ENCODE results near the gene INTS11.

The INTS11 gene

GRCh38 chr1:1299686-1300351 lies 24.6 kb downstream of the INTS11 start:
- H3K4me3 Mint-ChIP-seq: no peak overlapping the region
- no peaks in the 10 kb centered on the region for H3K27me3 Mint-ChIP-seq
- no peaks in the 10 kb centered on the region for H3K9me3 Mint-ChIP-seq
- H3K27ac Mint-ChIP-seq: no peak overlapping the region
- H3K36me3 Mint-ChIP-seq (ENCODE audit: low read depth): no peaks in the 10 kb centered on the region
- H3K4me1 Mint-ChIP-seq (ENCODE audit: low read depth): no peaks in the 10 kb centered on the region

GRCh38 chr1:1298861-1299685 lies 25.4 kb downstream of the INTS11 start:
- no peak overlapping the region for H3K4me3 Mint-ChIP-seq
- no peak overlapping the region for H3K27ac Mint-ChIP-seq
- no peaks in the 10 kb centered on the region for H3K36me3 Mint-ChIP-seq (ENCODE audit: low read depth)
- H3K9me3 Mint-ChIP-seq: no peaks in the 10 kb centered on the region
- no peaks in the 10 kb centered on the region for H3K27me3 Mint-ChIP-seq
- H3K4me1 Mint-ChIP-seq (ENCODE audit: low read depth): no peaks in the 10 kb centered on the region

- no peaks in the 10 kb centered on the region for H3K9me3 Mint-ChIP-seq
- no peak overlapping the region for H3K4me3 Mint-ChIP-seq
- H3K27ac Mint-ChIP-seq: no peak overlapping the region
- H3K4me1 Mint-ChIP-seq (ENCODE audit: low read depth): no peaks in the 10 kb centered on the region
- no peaks in the 10 kb centered on the region for H3K27me3 Mint-ChIP-seq
- no peaks in the 10 kb centered on the region for H3K36me3 Mint-ChIP-seq (ENCODE audit: low read depth)
Measured at GRCh38 chr1:1297802-1298424, 26.5 kb downstream of the INTS11 start.

GRCh38 chr1:1296070-1297061 lies 28.1 kb downstream of the INTS11 start:
- Mint-ChIP-seq H3K27ac (no peak overlapping the region), H3K9me3 (no peaks in the 10 kb centered on the region), H3K4me3 (no peak overlapping the region)

GRCh38 chr1:1295154-1295923 lies 29.1 kb downstream of the INTS11 start:
- H3K27ac Mint-ChIP-seq: peak overlapping the region; percentile 49
- H3K4me3 Mint-ChIP-seq: no peak overlapping the region
- H3K4me1 Mint-ChIP-seq (ENCODE audit: low read depth): no peaks in the 10 kb centered on the region
- no peaks in the 10 kb centered on the region for H3K9me3 Mint-ChIP-seq
- no peaks in the 10 kb centered on the region for H3K36me3 Mint-ChIP-seq (ENCODE audit: low read depth)
- H3K27me3 Mint-ChIP-seq: no peaks in the 10 kb centered on the region

More at GRCh38 chr1:1296070-1297061, 28.1 kb downstream of the INTS11 start:
- H3K4me1 Mint-ChIP-seq (ENCODE audit: low read depth): no peaks in the 10 kb centered on the region
- H3K36me3 Mint-ChIP-seq (ENCODE audit: low read depth): no peaks in the 10 kb centered on the region
- no peaks in the 10 kb centered on the region for H3K27me3 Mint-ChIP-seq

GRCh38 chr1:1294250-1294890 lies 30.1 kb downstream of the INTS11 start:
- Mint-ChIP-seq H3K36me3 (ENCODE audit: low read depth) (no peaks in the 10 kb centered on the region), H3K27ac (no peak overlapping the region), H3K4me1 (ENCODE audit: low read depth) (no peaks in the 10 kb centered on the region), H3K4me3 (no peak overlapping the region), H3K27me3 (no peaks in the 10 kb centered on the region), H3K9me3 (no peaks in the 10 kb centered on the region)

- Mint-ChIP-seq H3K27ac (no peak overlapping the region), H3K9me3 (no peaks in the 10 kb centered on the region), H3K4me3 (no peak overlapping the region), H3K27me3 (no peaks in the 10 kb centered on the region), H3K4me1 (ENCODE audit: low read depth) (no peaks in the 10 kb centered on the region), H3K36me3 (ENCODE audit: low read depth) (no peaks in the 10 kb centered on the region)
Measured at GRCh38 chr1:1293263-1294249, 30.9 kb downstream of the INTS11 start.

GRCh38 chr1:1292851-1293250 lies 31.6 kb downstream of the INTS11 start:
- Mint-ChIP-seq H3K4me3 (no peak overlapping the region), H3K36me3 (ENCODE audit: low read depth) (no peaks in the 10 kb centered on the region), H3K27ac (no peak overlapping the region), H3K27me3 (no peaks in the 10 kb centered on the region), H3K9me3 (no peaks in the 10 kb centered on the region), H3K4me1 (ENCODE audit: low read depth) (no peaks in the 10 kb centered on the region)

- Mint-ChIP-seq H3K4me3 (no peak overlapping the region), H3K36me3 (ENCODE audit: low read depth) (no peaks in the 10 kb centered on the region), H3K9me3 (no peaks in the 10 kb centered on the region), H3K27ac (no peak overlapping the region), H3K27me3 (no peaks in the 10 kb centered on the region), H3K4me1 (ENCODE audit: low read depth) (no peaks in the 10 kb centered on the region)
Measured at GRCh38 chr1:1292442-1292779, 32.0 kb downstream of the INTS11 start.

GRCh38 chr1:1291548-1292441 lies 32.7 kb downstream of the INTS11 start:
- Mint-ChIP-seq H3K4me1 (ENCODE audit: low read depth) (no peaks in the 10 kb centered on the region), H3K36me3 (ENCODE audit: low read depth) (no peaks in the 10 kb centered on the region), H3K9me3 (no peaks in the 10 kb centered on the region), H3K27me3 (no peaks in the 10 kb centered on the region), H3K27ac (no peak overlapping the region), H3K4me3 (no peak overlapping the region)

GRCh38 chr1:1291023-1291528 lies 33.4 kb downstream of the INTS11 start:
- H3K4me1 Mint-ChIP-seq (ENCODE audit: low read depth): no peaks in the 10 kb centered on the region

GRCh38 chr1:1290238-1290731 lies 34.2 kb downstream of the INTS11 start:
- no peak overlapping the region for H3K4me3 Mint-ChIP-seq
- H3K36me3 Mint-ChIP-seq (ENCODE audit: low read depth): no peaks in the 10 kb centered on the region
- no peaks in the 10 kb centered on the region for H3K4me1 Mint-ChIP-seq (ENCODE audit: low read depth)
- no peak overlapping the region for H3K27ac Mint-ChIP-seq
- no peaks in the 10 kb centered on the region for H3K9me3 Mint-ChIP-seq
- no peaks in the 10 kb centered on the region for H3K27me3 Mint-ChIP-seq

More at GRCh38 chr1:1291023-1291528, 33.4 kb downstream of the INTS11 start:
- H3K36me3 Mint-ChIP-seq (ENCODE audit: low read depth): no peaks in the 10 kb centered on the region
- H3K27me3 Mint-ChIP-seq: no peaks in the 10 kb centered on the region
- no peaks in the 10 kb centered on the region for H3K9me3 Mint-ChIP-seq
- H3K4me3 Mint-ChIP-seq: no peak overlapping the region
- H3K27ac Mint-ChIP-seq: no peak overlapping the region
